GM10266 (cell line): ENCODE data around the gene ARFRP1.

Source experiments
- DNase-seq: peaks from one replicate; pipeline ENCODE4 v3.0.0; 2012; ENCODE audit errors: extremely low spot score
- CTCF ChIP-seq: IDR thresholded peaks from 2 replicates; pipeline ENCODE4 v1.5.1; 2012; ENCODE audit warnings: mild to moderate bottlenecking, low read depth; ENCODE audit not compliant: control insufficient read depth, insufficient read depth; ENCODE audit errors: missing control alignments

ARFRP1 gene

GRCh38 chr20:63742381-63743024 is 34.7 kb upstream of the ARFRP1 start:
- no peak for DNase-seq
- no peak for TF ChIP-seq CTCF

- no peak for DNase-seq
- TF ChIP-seq CTCF: no peak
Observed at GRCh38 chr20:63741676-63742380, 34.1 kb upstream of the ARFRP1 start.

GRCh38 chr20:63741354-63741675 is 33.5 kb upstream of the ARFRP1 start:
- DNase-seq: peak; percentile 42
- no peak for TF ChIP-seq CTCF

GRCh38 chr20:63740627-63741353 is 33.0 kb upstream of the ARFRP1 start:
- no peak for TF ChIP-seq CTCF
- peak; percentile 74 for DNase-seq

GRCh38 chr20:63740070-63740626 is 32.4 kb upstream of the ARFRP1 start:
- peak; percentile 83 for DNase-seq

GRCh38 chr20:63739130-63740069 is 31.6 kb upstream of the ARFRP1 start, which contains the start of gene SLC2A4RG:
Gene SLC2A4RG (plus strand): TSS chr20:63739776. CDS start chr20:63739913, 137 bp downstream.
- DNase-seq: peak; percentile 99
- no peak for TF ChIP-seq CTCF

More at GRCh38 chr20:63740070-63740626, 32.4 kb upstream of the ARFRP1 start:
- TF ChIP-seq CTCF: no peak
